ENCODE measurements around the gene ATRNL1. TPM values are rescaled to one million over a fixed set of nuclear protein-coding genes. Genes with fewer than 3 reads are reported as not detected.

The ATRNL1 gene
- total RNA-seq, 1 experiment from 2014 or later = 1.3 TPM

DNA sequence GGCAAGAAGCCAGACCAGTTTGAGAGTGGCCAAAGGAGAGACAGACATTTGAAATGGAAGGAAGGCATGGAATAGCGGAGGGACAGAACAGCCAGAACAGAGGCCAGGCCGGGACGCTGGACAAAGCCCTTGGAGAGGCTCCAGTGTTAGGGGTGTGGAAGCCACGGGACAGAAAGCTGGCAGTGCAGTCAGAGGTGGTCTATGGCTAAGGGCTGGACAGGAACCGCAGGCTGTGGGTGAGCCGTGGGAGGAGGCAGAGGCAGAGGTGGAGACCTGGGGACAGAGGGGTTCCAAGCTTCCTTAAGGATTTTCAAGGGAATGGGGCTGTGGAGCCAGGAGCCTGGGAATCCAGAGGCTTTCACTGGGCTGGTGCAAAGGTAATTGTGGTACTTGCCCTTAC is 878.8 kb downstream of the ATRNL1 start:
- DNase-seq (ENCODE audit: low read depth, low spot score) = no peak
- intact Hi-C loops (cut with micrococcal nuclease) = no loop called here
- no peak overlapping the region for H3K4me2 ChIP-seq (ENCODE audit: low read length)
- H4K20me1 ChIP-seq (ENCODE audit: insufficient read depth) = no peaks in the 10 kb centered on the region
- H3K9me3 ChIP-seq (ENCODE audit: control insufficient read depth in 1 of 2, insufficient read depth in 1 of 2, low read depth in 1 of 2, low read length in 2 of 2) = no peaks in the 10 kb centered on the region
- H3K36me3 ChIP-seq (ENCODE audit: control insufficient read depth in 1 of 2, insufficient read depth in 2 of 2, low read length in 2 of 2) = no peaks in the 10 kb centered on the region
- H3K4me3 ChIP-seq (replicated peaks in 1 of 2; ENCODE audit: low read depth in 1 of 2, low read length in 2 of 2) = no peak overlapping the region
- H3K27ac ChIP-seq (ENCODE audit: low read depth, low read length) = no peak overlapping the region
- no peak overlapping the region for H3K9ac ChIP-seq (ENCODE audit: low read length)
- POLR2A ChIA-PET = no interaction called here
- H3K79me2 ChIP-seq (ENCODE audit: insufficient read depth, low read length) = no peaks in the 10 kb centered on the region
- TF ChIP-seq YY1 (IDR thresholded peaks at IDR 0.05; ENCODE audit: extremely low read depth, insufficient replicate concordance, low read depth, low read length) (no peak), ZNF274 (IDR thresholded peaks at IDR 0.05; ENCODE audit: low read depth, low read length) (no peak), SP1 (IDR thresholded peaks at IDR 0.05; ENCODE audit: low read depth) (no peak), CBX3 (IDR thresholded peaks at IDR 0.05; ENCODE audit: low read depth) (no peak), EGR1 (IDR thresholded peaks at IDR 0.05; ENCODE audit: low read depth) (no peak), EZH2 (IDR thresholded peaks at IDR 0.05) (no peak), MAX (IDR thresholded peaks at IDR 0.05) (no peak), RAD21 (IDR thresholded peaks at IDR 0.05; ENCODE audit: low read depth) (no peak)
- TF ChIP-seq, protein P1, sequence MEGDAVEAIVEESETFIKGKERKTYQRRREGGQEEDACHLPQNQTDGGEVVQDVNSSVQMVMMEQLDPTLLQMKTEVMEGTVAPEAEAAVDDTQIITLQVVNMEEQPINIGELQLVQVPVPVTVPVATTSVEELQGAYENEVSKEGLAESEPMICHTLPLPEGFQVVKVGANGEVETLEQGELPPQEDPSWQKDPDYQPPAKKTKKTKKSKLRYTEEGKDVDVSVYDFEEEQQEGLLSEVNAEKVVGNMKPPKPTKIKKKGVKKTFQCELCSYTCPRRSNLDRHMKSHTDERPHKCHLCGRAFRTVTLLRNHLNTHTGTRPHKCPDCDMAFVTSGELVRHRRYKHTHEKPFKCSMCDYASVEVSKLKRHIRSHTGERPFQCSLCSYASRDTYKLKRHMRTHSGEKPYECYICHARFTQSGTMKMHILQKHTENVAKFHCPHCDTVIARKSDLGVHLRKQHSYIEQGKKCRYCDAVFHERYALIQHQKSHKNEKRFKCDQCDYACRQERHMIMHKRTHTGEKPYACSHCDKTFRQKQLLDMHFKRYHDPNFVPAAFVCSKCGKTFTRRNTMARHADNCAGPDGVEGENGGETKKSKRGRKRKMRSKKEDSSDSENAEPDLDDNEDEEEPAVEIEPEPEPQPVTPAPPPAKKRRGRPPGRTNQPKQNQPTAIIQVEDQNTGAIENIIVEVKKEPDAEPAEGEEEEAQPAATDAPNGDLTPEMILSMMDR (IDR thresholded peaks at IDR 0.05 in 2 of 3, conservative IDR thresholded peaks at IDR 0.05 in 1 of 3; ENCODE audit: borderline replicate concordance in 1 of 3, insufficient read depth in 1 of 3, low read depth in 2 of 3, low read length in 2 of 3) = no peak
- TF ChIP-seq, protein P2, sequence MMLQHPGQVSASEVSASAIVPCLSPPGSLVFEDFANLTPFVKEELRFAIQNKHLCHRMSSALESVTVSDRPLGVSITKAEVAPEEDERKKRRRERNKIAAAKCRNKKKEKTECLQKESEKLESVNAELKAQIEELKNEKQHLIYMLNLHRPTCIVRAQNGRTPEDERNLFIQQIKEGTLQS (IDR thresholded peaks at IDR 0.05) = no peak
- H3K27me3 ChIP-seq (ENCODE audit: insufficient read depth, low read length) = peaks cover 58% of the 10 kb centered on the region; the same call in 1 of the 2 replicates
- H3K4me1 ChIP-seq (ENCODE audit: control insufficient read depth in 1 of 2, insufficient read depth in 2 of 2, low read length in 2 of 2) = no peaks in the 10 kb centered on the region
- RAD21 ChIA-PET (ENCODE audit: low non-redundant PET in 1 of 2, low total read pairs in 2 of 2, uncharacterized antibody in 2 of 2, unreplicated experiment in 2 of 2) = no interaction called here
- no TSS peak for BruUV-seq (replicated peaks)
- H2AFZ ChIP-seq (ENCODE audit: low read depth, low read length, poor library complexity, severe bottlenecking) = no peak overlapping the region
- ATAC-seq = no peak
- CTCF ChIA-PET = no interaction called here
- H3K9me2 ChIP-seq (ENCODE audit: insufficient read depth) = no peaks in the 10 kb centered on the region
